ENCODE results near the gene FOSL1. TPM values are rescaled to one million over a fixed set of nuclear protein-coding genes. Genes with fewer than 3 reads are reported as not detected.

The FOSL1 gene
- total and polyA plus RNA-seq, 2 donors (not counting 1 experiment from before 2014, with no cell fraction given): 3.5 to 8.8 TPM

- DNase-seq (ENCODE audit: low read depth in 2 of 2): peak in 1 of 2 donors; percentile 55
- H3K27ac ChIP-seq (ENCODE audit: insufficient read depth, low read length): peak overlapping the region; percentile 4
- H3K4me2 ChIP-seq (ENCODE audit: extremely low read depth, insufficient read depth, low read length): no peak overlapping the region
- H3K4me1 ChIP-seq (ENCODE audit: control insufficient read depth, extremely low read depth, insufficient read depth, low read length): peaks cover 31% of the 10 kb centered on the region
- no peaks in the 10 kb centered on the region for H3K9me3 ChIP-seq (ENCODE audit: control insufficient read depth, insufficient read depth, low read depth, low read length)
- no peak overlapping the region for H2AFZ ChIP-seq (ENCODE audit: low read length)
- no peak overlapping the region for H3K4me3 ChIP-seq (replicated peaks in 1 of 4; ENCODE audit: control extremely low read depth in 1 of 4, insufficient read depth in 1 of 4, low read depth in 3 of 4, low read length in 4 of 4)
- no peaks in the 10 kb centered on the region for H3K36me3 ChIP-seq (ENCODE audit: control insufficient read depth, insufficient read depth, low read length)
- no peaks in the 10 kb centered on the region for H4K20me1 ChIP-seq (ENCODE audit: control insufficient read depth, extremely low read depth, insufficient read depth, low read length)
- no peak overlapping the region for H3K9ac ChIP-seq (ENCODE audit: insufficient read depth, low read length)
- TF ChIP-seq EZH2 (IDR thresholded peaks at IDR 0.05; ENCODE audit: low read length, missing control alignments): no peak
- TF ChIP-seq CTCF (conservative IDR thresholded peaks at IDR 0.05 in 1 of 2, IDR thresholded peaks at IDR 0.05 in 1 of 2; ENCODE audit: low read depth in 1 of 2, low read length in 2 of 2): no peak
- peaks cover 9% of the 10 kb centered on the region for H3K79me2 ChIP-seq (ENCODE audit: control insufficient read depth, insufficient read depth, low read length)
- no peaks in the 10 kb centered on the region for H3K27me3 ChIP-seq (ENCODE audit: control insufficient read depth, insufficient read depth, low read length)
These were observed 6.4 kb upstream of the FOSL1 start for GRCh38 chr11:65906602-65907001.

GRCh38 chr11:65903715-65904114 lies 3.5 kb upstream of the FOSL1 start:
- no peak overlapping the region for H3K4me3 ChIP-seq (replicated peaks in 1 of 4; ENCODE audit: control extremely low read depth in 1 of 4, insufficient read depth in 1 of 4, low read depth in 3 of 4, low read length in 4 of 4)
- no peaks in the 10 kb centered on the region for H3K9me3 ChIP-seq (ENCODE audit: control insufficient read depth, insufficient read depth, low read depth, low read length)
- peaks cover 32% of the 10 kb centered on the region for H3K79me2 ChIP-seq (ENCODE audit: control insufficient read depth, insufficient read depth, low read length)
- no peaks in the 10 kb centered on the region for H4K20me1 ChIP-seq (ENCODE audit: control insufficient read depth, extremely low read depth, insufficient read depth, low read length)
- no peak overlapping the region for H3K4me2 ChIP-seq (ENCODE audit: extremely low read depth, insufficient read depth, low read length)
- H3K4me1 ChIP-seq (ENCODE audit: control insufficient read depth, extremely low read depth, insufficient read depth, low read length): peaks cover 26% of the 10 kb centered on the region
- peak overlapping the region; percentile 100 for H3K27ac ChIP-seq (ENCODE audit: insufficient read depth, low read length)
- H3K36me3 ChIP-seq (ENCODE audit: control insufficient read depth, insufficient read depth, low read length): no peaks in the 10 kb centered on the region
- no peak overlapping the region for H2AFZ ChIP-seq (ENCODE audit: low read length)
- DNase-seq (ENCODE audit: low read depth in 2 of 2): no peak
- H3K27me3 ChIP-seq (ENCODE audit: control insufficient read depth, insufficient read depth, low read length): no peaks in the 10 kb centered on the region
- H3K9ac ChIP-seq (ENCODE audit: insufficient read depth, low read length): no peak overlapping the region
- TF ChIP-seq EZH2 (IDR thresholded peaks at IDR 0.05; ENCODE audit: low read length, missing control alignments) (no peak), CTCF (conservative IDR thresholded peaks at IDR 0.05 in 1 of 2, IDR thresholded peaks at IDR 0.05 in 1 of 2; ENCODE audit: low read depth in 1 of 2, low read length in 2 of 2) (no peak)

GRCh38 chr11:65903068-65903481 lies 2.9 kb upstream of the FOSL1 start:
- Histone ChIP-seq H3K79me2 (ENCODE audit: control insufficient read depth, insufficient read depth, low read length) (peaks cover 38% of the 10 kb centered on the region), H3K9ac (ENCODE audit: insufficient read depth, low read length) (peak overlapping the region; percentile 5), H3K4me1 (ENCODE audit: control insufficient read depth, extremely low read depth, insufficient read depth, low read length) (peaks cover 26% of the 10 kb centered on the region), H3K27ac (ENCODE audit: insufficient read depth, low read length) (peak overlapping the region; percentile 100), H3K9me3 (ENCODE audit: control insufficient read depth, insufficient read depth, low read depth, low read length) (no peaks in the 10 kb centered on the region), H2AFZ (ENCODE audit: low read length) (no peak overlapping the region), H3K36me3 (ENCODE audit: control insufficient read depth, insufficient read depth, low read length) (no peaks in the 10 kb centered on the region), H3K4me2 (ENCODE audit: extremely low read depth, insufficient read depth, low read length) (peak overlapping the region; percentile 68), H3K27me3 (ENCODE audit: control insufficient read depth, insufficient read depth, low read length) (no peaks in the 10 kb centered on the region), H4K20me1 (ENCODE audit: control insufficient read depth, extremely low read depth, insufficient read depth, low read length) (no peaks in the 10 kb centered on the region), H3K4me3 (replicated peaks in 1 of 4; ENCODE audit: control extremely low read depth in 1 of 4, insufficient read depth in 1 of 4, low read depth in 3 of 4, low read length in 4 of 4) (no peak overlapping the region)
- peak; percentile 78 to 90 for DNase-seq (ENCODE audit: low read depth in 2 of 2)
- no peak for TF ChIP-seq CTCF (conservative IDR thresholded peaks at IDR 0.05 in 1 of 2, IDR thresholded peaks at IDR 0.05 in 1 of 2; ENCODE audit: low read depth in 1 of 2, low read length in 2 of 2)
- no peak for TF ChIP-seq EZH2 (IDR thresholded peaks at IDR 0.05; ENCODE audit: low read length, missing control alignments)
